ENCODE data around the gene AMACR. TPM values are rescaled to one million over a fixed set of nuclear protein-coding genes. Genes with fewer than 3 reads are reported as not detected.

The AMACR gene
- total and polyA plus RNA-seq, 3 experiments from 2014 or later = 7.1 to 12.8 (median 11.3) TPM

DNA sequence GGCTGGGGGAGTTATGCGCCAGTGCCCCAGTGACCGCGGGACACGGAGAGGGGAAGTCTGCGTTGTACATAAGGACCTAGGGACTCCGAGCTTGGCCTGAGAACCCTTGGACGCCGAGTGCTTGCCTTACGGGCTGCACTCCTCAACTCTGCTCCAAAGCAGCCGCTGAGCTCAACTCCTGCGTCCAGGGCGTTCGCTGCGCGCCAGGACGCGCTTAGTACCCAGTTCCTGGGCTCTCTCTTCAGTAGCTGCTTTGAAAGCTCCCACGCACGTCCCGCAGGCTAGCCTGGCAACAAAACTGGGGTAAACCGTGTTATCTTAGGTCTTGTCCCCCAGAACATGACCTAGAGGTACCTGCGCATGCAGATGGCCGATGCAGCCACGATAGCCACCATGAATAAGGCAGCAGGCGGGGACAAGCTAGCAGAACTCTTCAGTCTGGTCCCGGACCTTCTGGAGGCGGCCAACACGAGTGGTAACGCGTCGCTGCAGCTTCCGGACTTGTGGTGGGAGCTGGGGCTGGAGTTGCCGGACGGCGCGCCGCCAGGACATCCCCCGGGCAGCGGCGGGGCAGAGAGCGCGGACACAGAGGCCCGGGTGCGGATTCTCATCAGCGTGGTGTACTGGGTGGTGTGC lies 71.4 kb downstream of the AMACR start, which contains the start of gene RXFP3:
RXFP3 (plus strand) TSS at position 6 of the 636 bp plus-strand sequence; CDS start at position 361, 355 bp downstream.
- Histone ChIP-seq H3K9me3 (ENCODE audit: low read length) (no peaks in the 10 kb centered on the region), H3K27me3 (ENCODE audit: insufficient read depth, low read length, poor library complexity, severe bottlenecking) (peaks cover 26% of the 10 kb centered on the region), H3K4me3 (ENCODE audit: low read length) (no peak within 1 kb of the TSS), H3K36me3 (ENCODE audit: insufficient read depth, low read length) (no peaks in the 10 kb centered on the region), H3K27ac (ENCODE audit: low read depth, low read length) (no peak within 1 kb of the TSS), H3K4me1 (ENCODE audit: insufficient read depth, low read length) (no peaks in the 10 kb centered on the region)
- ChIA-PET CTCF (interaction anchor here (3.2 kb wide), 1 partner anchor 501 kb away, joined by 20 read pairs; no protein-coding TSS in a partner anchor), POLR2A (no interaction called here)
- Mint-ChIP-seq H3K4me1 (peaks cover 0 to 5% (median 0%) of the 10 kb centered on the region in 3 donors), H3K36me3 (no peaks in the 10 kb centered on the region), H3K9me3 (peaks cover 0 to 1% (median 0%) of the 10 kb centered on the region in 5 donors), H3K27ac (no peak within 1 kb of the TSS), H3K4me3 (no peak within 1 kb of the TSS), H3K27me3 (peaks cover 15 to 60% of the 10 kb centered on the region in 2 donors)
- DNase-seq = no peak

Other genes with a start within 250 kb of the AMACR start
- gene ADAMTS12, start 116.1 kb downstream of the AMACR start, total RNA-seq = not detected
- not detected for gene ADAMTS12, start 116.1 kb downstream of the AMACR start, polyA plus RNA-seq
- gene RXFP3, start 71.7 kb downstream of the AMACR start, total RNA-seq = not detected
- gene RXFP3, start 71.7 kb downstream of the AMACR start, polyA plus RNA-seq = not detected
- gene SLC45A2, start 23.4 kb downstream of the AMACR start, total RNA-seq = not detected
- not detected for gene SLC45A2, start 23.4 kb downstream of the AMACR start, polyA plus RNA-seq
- gene C1QTNF3, start 35.2 kb upstream of the AMACR start, total RNA-seq = 1 to 10 TPM; 1.4 TPM
- gene C1QTNF3, start 35.2 kb upstream of the AMACR start, polyA plus RNA-seq = 0.39 TPM